ENCODE results near the gene COL20A1. TPM values are rescaled to one million over a fixed set of nuclear protein-coding genes. Genes with fewer than 3 reads are reported as not detected.

Gene COL20A1
- total RNA-seq, 1 donor from 2014 or later: not detected

- Histone ChIP-seq H3K4me1 (peaks cover 18% of the 10 kb centered on the region), H3K9me3 (no peaks in the 10 kb centered on the region), H3K27ac (no peak overlapping the region), H3K27me3 (no peaks in the 10 kb centered on the region), H3K36me3 (no peaks in the 10 kb centered on the region), H3K4me3 (no peak overlapping the region)
- TF ChIP-seq CTCF (IDR thresholded peaks at IDR 0.05) (no peak), POLR2A (IDR thresholded peaks at IDR 0.05) (no peak), POLR2AphosphoS5 (IDR thresholded peaks at IDR 0.05; ENCODE audit: insufficient read depth in 1 of 2, low read depth in 1 of 2) (no peak)
- intact Hi-C loops (cut with DNase I): no loop called here
- DNase-seq (ENCODE audit: extremely low spot score in 2 of 2): no peak
Measured at GRCh38 chr20:63350196-63350595, 57.2 kb downstream of the COL20A1 start.

GRCh38 chr20:63350597-63351325 lies 57.8 kb downstream of the COL20A1 start:
- no peaks in the 10 kb centered on the region for H3K36me3 ChIP-seq
- no peak overlapping the region for H3K4me3 ChIP-seq
- H3K27me3 ChIP-seq: no peaks in the 10 kb centered on the region
- intact Hi-C loops (cut with DNase I): no loop called here
- H3K4me1 ChIP-seq: peaks cover 12% of the 10 kb centered on the region
- H3K9me3 ChIP-seq: no peaks in the 10 kb centered on the region
- H3K27ac ChIP-seq: no peak overlapping the region
- no peak for TF ChIP-seq POLR2A (IDR thresholded peaks at IDR 0.05)
- no peak for DNase-seq (ENCODE audit: extremely low spot score in 2 of 2)

GRCh38 chr20:63351326-63351700 lies 58.3 kb downstream of the COL20A1 start:
- Histone ChIP-seq H3K27ac (no peak overlapping the region), H3K4me3 (no peak overlapping the region), H3K27me3 (no peaks in the 10 kb centered on the region), H3K4me1 (peaks cover 8% of the 10 kb centered on the region), H3K9me3 (no peaks in the 10 kb centered on the region), H3K36me3 (no peaks in the 10 kb centered on the region)
- DNase-seq (ENCODE audit: extremely low spot score in 2 of 2): no peak
- intact Hi-C loops (cut with DNase I): no loop called here
- TF ChIP-seq CTCF (IDR thresholded peaks at IDR 0.05) (no peak), POLR2A (IDR thresholded peaks at IDR 0.05) (no peak), POLR2AphosphoS5 (IDR thresholded peaks at IDR 0.05; ENCODE audit: insufficient read depth in 1 of 2, low read depth in 1 of 2) (no peak)

- intact Hi-C loops (cut with DNase I): no loop called here
- Histone ChIP-seq H3K27ac (no peak overlapping the region), H3K36me3 (no peaks in the 10 kb centered on the region), H3K4me3 (no peak overlapping the region), H3K9me3 (no peaks in the 10 kb centered on the region), H3K27me3 (no peaks in the 10 kb centered on the region), H3K4me1 (peaks cover 8% of the 10 kb centered on the region)
- DNase-seq (ENCODE audit: extremely low spot score in 2 of 2): no peak
- TF ChIP-seq CTCF (IDR thresholded peaks at IDR 0.05): no peak
- TF ChIP-seq POLR2AphosphoS5 (IDR thresholded peaks at IDR 0.05; ENCODE audit: insufficient read depth in 1 of 2, low read depth in 1 of 2): no peak
- no peak for TF ChIP-seq POLR2A (IDR thresholded peaks at IDR 0.05)
Measured at GRCh38 chr20:63351811-63352591, 59.0 kb downstream of the COL20A1 start.

- intact Hi-C loops (cut with DNase I): no loop called here
- no peak for TF ChIP-seq CTCF (IDR thresholded peaks at IDR 0.05)
- no peak for TF ChIP-seq POLR2AphosphoS5 (IDR thresholded peaks at IDR 0.05; ENCODE audit: insufficient read depth in 1 of 2, low read depth in 1 of 2)
- TF ChIP-seq POLR2A (IDR thresholded peaks at IDR 0.05): no peak
- DNase-seq (ENCODE audit: extremely low spot score in 2 of 2): no peak
- Histone ChIP-seq H3K9me3 (no peaks in the 10 kb centered on the region), H3K27me3 (no peaks in the 10 kb centered on the region), H3K4me1 (peaks cover 8% of the 10 kb centered on the region), H3K36me3 (no peaks in the 10 kb centered on the region), H3K27ac (no peak overlapping the region), H3K4me3 (no peak overlapping the region)
Measured at GRCh38 chr20:63352811-63353221, 59.8 kb downstream of the COL20A1 start.

Measured in vagina (tissue), 2 donors.